Upper lobe of left lung (tissue), 4 donors: ENCODE measurements around the gene B9D1.

Source experiments
- EP300 ChIP-seq, 4 donors: sonication (generic); formaldehyde crosslinking; IDR thresholded peaks; one replicate each; pipeline ENCODE4 v1.5.1; 2017; ENCODE audit warnings: antibody characterized with exemption in 4 of 4, control low read depth in 2 of 4
- POLR2A ChIP-seq, 4 donors: fragments of 450-650 bp; IDR thresholded peaks; one replicate each; pipeline ENCODE4 v1.5.1; 2016 to 2017; ENCODE audit warnings: antibody characterized with exemption in 4 of 4, mild to moderate bottlenecking in 2 of 4
- POLR2AphosphoS5 ChIP-seq, 2 donors: sonication (generic); formaldehyde crosslinking; IDR thresholded peaks; one replicate each; pipeline ENCODE4 v1.5.1; 2017; ENCODE audit warnings: antibody characterized with exemption in 2 of 2
- TF ChIP-seq, protein P1 (sequence below), 6 experiments: fragments of 450-650 bp in 4 of 6; fragments of 200-600 bp in 2 of 6; sonication (generic) in 2 of 6; IDR thresholded peaks; one replicate each; pipeline ENCODE4 v1.5.1; 2016 to 2019; ENCODE audit warnings: antibody characterized with exemption in 6 of 6

- no peak for TF ChIP-seq POLR2A (IDR thresholded peaks at IDR 0.05)
- TF ChIP-seq, protein P1, sequence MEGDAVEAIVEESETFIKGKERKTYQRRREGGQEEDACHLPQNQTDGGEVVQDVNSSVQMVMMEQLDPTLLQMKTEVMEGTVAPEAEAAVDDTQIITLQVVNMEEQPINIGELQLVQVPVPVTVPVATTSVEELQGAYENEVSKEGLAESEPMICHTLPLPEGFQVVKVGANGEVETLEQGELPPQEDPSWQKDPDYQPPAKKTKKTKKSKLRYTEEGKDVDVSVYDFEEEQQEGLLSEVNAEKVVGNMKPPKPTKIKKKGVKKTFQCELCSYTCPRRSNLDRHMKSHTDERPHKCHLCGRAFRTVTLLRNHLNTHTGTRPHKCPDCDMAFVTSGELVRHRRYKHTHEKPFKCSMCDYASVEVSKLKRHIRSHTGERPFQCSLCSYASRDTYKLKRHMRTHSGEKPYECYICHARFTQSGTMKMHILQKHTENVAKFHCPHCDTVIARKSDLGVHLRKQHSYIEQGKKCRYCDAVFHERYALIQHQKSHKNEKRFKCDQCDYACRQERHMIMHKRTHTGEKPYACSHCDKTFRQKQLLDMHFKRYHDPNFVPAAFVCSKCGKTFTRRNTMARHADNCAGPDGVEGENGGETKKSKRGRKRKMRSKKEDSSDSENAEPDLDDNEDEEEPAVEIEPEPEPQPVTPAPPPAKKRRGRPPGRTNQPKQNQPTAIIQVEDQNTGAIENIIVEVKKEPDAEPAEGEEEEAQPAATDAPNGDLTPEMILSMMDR (IDR thresholded peaks at IDR 0.05): no peak
- no peak for TF ChIP-seq POLR2AphosphoS5 (IDR thresholded peaks at IDR 0.05)
- no peak for TF ChIP-seq EP300 (IDR thresholded peaks at IDR 0.05)
These were observed 45.8 kb upstream of the B9D1 start for GRCh38 chr17:19408346-19408710.
